GM12878 (cell line): ENCODE results near the gene TRDMT1.

Source experiments
- CTCF ChIP-seq, 3 experiments: IDR thresholded peaks in 2 of 3; conservative IDR thresholded peaks in 1 of 3; 2 replicates each; pipeline ENCODE4 v1.5.1; 2011; ENCODE audit warnings: low read depth in 3 of 3, low read length in 3 of 3, mild to moderate bottlenecking in 3 of 3, control low read depth in 2 of 3, moderate library complexity in 2 of 3, inconsistent platforms in 1 of 3, mixed read lengths in 1 of 3; ENCODE audit not compliant: control insufficient read depth in 2 of 3, insufficient read depth in 1 of 3; ENCODE audit errors: extremely low read depth in 1 of 3
- HDGF ChIP-seq: fragments of 450-650 bp; IDR thresholded peaks from 2 replicates; pipeline ENCODE4 v1.6.1; 2016; ENCODE audit warnings: antibody characterized with exemption
- NKRF ChIP-seq: fragments of 450-650 bp; conservative IDR thresholded peaks from 2 replicates; pipeline ENCODE4 v1.6.1; 2017; ENCODE audit warnings: mild to moderate bottlenecking, moderate library complexity
- POLR2A ChIP-seq: IDR thresholded peaks from 2 replicates; pipeline ENCODE4 v1.6.1; 2011; ENCODE audit warnings: low read depth, mild to moderate bottlenecking, low read length
- SMARCA5 ChIP-seq: fragments of 450-650 bp; IDR thresholded peaks from 2 replicates; pipeline ENCODE4 v1.6.1; 2017; ENCODE audit warnings: mild to moderate bottlenecking
- SRF ChIP-seq, 2 experiments: IDR thresholded peaks; 2 replicates each; pipeline ENCODE4 v1.6.1; 2011; ENCODE audit warnings: low read depth in 2 of 2, low read length in 2 of 2, mild to moderate bottlenecking in 1 of 2, moderate library complexity in 1 of 2
- SUZ12 ChIP-seq: fragments of 200-600 bp; sonication (generic); IDR thresholded peaks from one replicate; pipeline ENCODE4 v1.6.1; 2018; ENCODE audit warnings: antibody characterized with exemption, mild to moderate bottlenecking; ENCODE audit not compliant: unreplicated experiment

- TF ChIP-seq SUZ12 (no peak), NKRF (no peak), SRF (IDR thresholded peaks at IDR 0.05; ENCODE audit: low read depth in 2 of 2, low read length in 2 of 2) (no peak), CTCF (IDR thresholded peaks at IDR 0.05 in 2 of 3, conservative IDR thresholded peaks at IDR 0.05 in 1 of 3; ENCODE audit: control insufficient read depth in 2 of 3, extremely low read depth in 1 of 3, insufficient read depth in 1 of 3, low read depth in 3 of 3, low read length in 3 of 3) (no peak), HDGF (no peak), POLR2A (no peak), SMARCA5 (no peak)
Measured at GRCh38 chr10:17101257-17101909, 100.1 kb downstream of the TRDMT1 start.
